ENCODE measurements around the gene IFT52. TPM values are rescaled to one million over a fixed set of nuclear protein-coding genes. Genes with fewer than 3 reads are reported as not detected.

The IFT52 gene
- total RNA-seq, 2 experiments from 2014 or later: 22.7 to 24.7 TPM

- BruUV-seq (replicated peaks): no TSS peak
- no peak for DNase-seq (ENCODE audit: low spot score)
- TF ChIP-seq CTCF (conservative IDR thresholded peaks at IDR 0.05; ENCODE audit: low read length): 0 out of 2 replicates have a peak, but pooled peaks have one; percentile 27
- no peak for TF ChIP-seq EZH2phosphoT487 (IDR thresholded peaks at IDR 0.05; ENCODE audit: borderline replicate concordance, low read depth, low read length)
- peaks cover 67% of the 10 kb centered on the region for H3K4me1 ChIP-seq (ENCODE audit: insufficient read depth, low read length, poor library complexity, severe bottlenecking)
- H3K9me3 ChIP-seq (ENCODE audit: low read length): no peaks in the 10 kb centered on the region
- POLR2A ChIA-PET: interaction anchor here (0.5 to 1.5 kb wide), 3 partner anchors 11 to 92 kb away, joined by 3 read pairs; partner anchors contain the start of gene IFT52
- intact Hi-C loops (cut with micrococcal nuclease; ENCODE audit: unreplicated experiment): loop anchor here (1.0 to 5.0 kb wide), 4 partner anchors 15 to 225 kb away; partner anchors contain the start of genes MYBL2 and SRSF6
- no peaks in the 10 kb centered on the region for H3K9me2 ChIP-seq (ENCODE audit: insufficient read depth, low read length)
- CTCF ChIA-PET (ENCODE audit: unreplicated experiment): no interaction called here
- peak overlapping the region; percentile 47 for H3K4me3 ChIP-seq (ENCODE audit: low read depth, low read length, poor library complexity, severe bottlenecking)
- peak overlapping the region; percentile 97 for H3K27ac ChIP-seq (ENCODE audit: low read depth, low read length, poor library complexity, severe bottlenecking)
- peak overlapping the region; percentile 76 for H3K4me2 ChIP-seq (ENCODE audit: low read length)
- H3K36me3 ChIP-seq (ENCODE audit: insufficient read depth, low read length): peaks cover 85% of the 10 kb centered on the region
- no peak overlapping the region for H2AFZ ChIP-seq (ENCODE audit: low read length)
- H3K79me2 ChIP-seq (ENCODE audit: insufficient read depth, low read depth, low read length): peaks cover 71% of the 10 kb centered on the region
- H4K20me1 ChIP-seq (ENCODE audit: insufficient read depth, low read length): no peaks in the 10 kb centered on the region
Observed at GRCh38 chr20:43682446-43682845, 91.7 kb downstream of the IFT52 start.

- no peak overlapping the region for H3K4me2 ChIP-seq (ENCODE audit: low read length)
- BruUV-seq (replicated peaks): no TSS peak
- H3K79me2 ChIP-seq (ENCODE audit: insufficient read depth, low read depth, low read length): peaks cover 55% of the 10 kb centered on the region
- peak overlapping the region; percentile 28 for H3K27ac ChIP-seq (ENCODE audit: low read depth, low read length, poor library complexity, severe bottlenecking)
- ChIA-PET POLR2A (no interaction called here), CTCF (ENCODE audit: unreplicated experiment) (no interaction called here)
- no peak for DNase-seq (ENCODE audit: low spot score)
- H2AFZ ChIP-seq (ENCODE audit: low read length): no peak overlapping the region
- intact Hi-C loops (cut with micrococcal nuclease; ENCODE audit: unreplicated experiment): no loop called here
- peaks cover 92% of the 10 kb centered on the region for H3K36me3 ChIP-seq (ENCODE audit: insufficient read depth, low read length)
- TF ChIP-seq EZH2phosphoT487 (IDR thresholded peaks at IDR 0.05; ENCODE audit: borderline replicate concordance, low read depth, low read length) (no peak), CTCF (conservative IDR thresholded peaks at IDR 0.05; ENCODE audit: low read length) (no peak)
- H3K4me1 ChIP-seq (ENCODE audit: insufficient read depth, low read length, poor library complexity, severe bottlenecking): peaks cover 36% of the 10 kb centered on the region
- H3K4me3 ChIP-seq (ENCODE audit: low read depth, low read length, poor library complexity, severe bottlenecking): no peak overlapping the region
- H3K9me3 ChIP-seq (ENCODE audit: low read length): no peaks in the 10 kb centered on the region
- no peaks in the 10 kb centered on the region for H4K20me1 ChIP-seq (ENCODE audit: insufficient read depth, low read length)
- H3K9me2 ChIP-seq (ENCODE audit: insufficient read depth, low read length): no peaks in the 10 kb centered on the region
Observed at GRCh38 chr20:43686820-43687219, 96.1 kb downstream of the IFT52 start.

GRCh38 chr20:43689165-43689564 is 98.4 kb downstream of the IFT52 start:
- CTCF ChIA-PET (ENCODE audit: unreplicated experiment): no interaction called here
- POLR2A ChIA-PET: interaction anchor here (0.8 kb wide), 1 partner anchor 32 kb away, joined by 3 read pairs; no protein-coding TSS in a partner anchor

More at GRCh38 chr20:43689165-43689564, 98.4 kb downstream of the IFT52 start:
- Histone ChIP-seq H3K4me3 (ENCODE audit: low read depth, low read length, poor library complexity, severe bottlenecking) (no peak overlapping the region), H3K9me2 (ENCODE audit: insufficient read depth, low read length) (no peaks in the 10 kb centered on the region), H3K79me2 (ENCODE audit: insufficient read depth, low read depth, low read length) (peaks cover 55% of the 10 kb centered on the region; the same call in 1 of the 2 replicates), H4K20me1 (ENCODE audit: insufficient read depth, low read length) (no peaks in the 10 kb centered on the region), H3K4me2 (ENCODE audit: low read length) (no peak overlapping the region), H3K9me3 (ENCODE audit: low read length) (no peaks in the 10 kb centered on the region), H2AFZ (ENCODE audit: low read length) (no peak overlapping the region), H3K27ac (ENCODE audit: low read depth, low read length, poor library complexity, severe bottlenecking) (peak overlapping the region; percentile 31), H3K4me1 (ENCODE audit: insufficient read depth, low read length, poor library complexity, severe bottlenecking) (peaks cover 15% of the 10 kb centered on the region), H3K36me3 (ENCODE audit: insufficient read depth, low read length) (peaks cover 95% of the 10 kb centered on the region)
- no TSS peak for BruUV-seq (replicated peaks)
- intact Hi-C loops (cut with micrococcal nuclease; ENCODE audit: unreplicated experiment): no loop called here
- no peak for DNase-seq (ENCODE audit: low spot score)
- no peak for TF ChIP-seq CTCF (conservative IDR thresholded peaks at IDR 0.05; ENCODE audit: low read length)

Measured in OCI-LY7 (cell line).